Lower lobe of right lung (tissue), 2 donors: ENCODE results near the gene NLRX1. TPM values are rescaled to one million over a fixed set of nuclear protein-coding genes. Genes with fewer than 3 reads are reported as not detected.
"Not testable (repeated sequence)": the region's sequence is repeated elsewhere in the genome, so short reads cannot be mapped to it uniquely, and the experiment has no call there.

ENCODE experiments used
- ATAC-seq, 2 donors: fragments of 200-7000 bp; cut with Tn5 transposase; one replicate each; pipeline ENCODE4 v1.9.1; 2020 to 2022; ENCODE audit warnings: mild to moderate bottlenecking in 2 of 2, moderate library complexity in 2 of 2
- DNase-seq: peaks from one replicate; pipeline ENCODE4 v3.0.0-alpha.2; 2020
- H3K27ac ChIP-seq: fragments of 200-600 bp; one replicate; pipeline ENCODE4 v1.8.0; 2022
- H3K27me3 ChIP-seq: fragments of 200-600 bp; one replicate; pipeline ENCODE4 v1.8.0; 2022; ENCODE audit warnings: low read depth
- H3K36me3 ChIP-seq: fragments of 200-600 bp; one replicate; pipeline ENCODE4 v1.8.0; 2022; ENCODE audit warnings: mild to moderate bottlenecking
- H3K4me1 ChIP-seq: fragments of 200-600 bp; one replicate; pipeline ENCODE4 v1.8.0; 2022
- H3K4me3 ChIP-seq: fragments of 200-600 bp; one replicate; pipeline ENCODE4 v1.8.0; 2022; ENCODE audit warnings: mild to moderate bottlenecking
- H3K9me3 ChIP-seq: fragments of 200-600 bp; one replicate; pipeline ENCODE4 v1.8.0; 2022
- CTCF ChIP-seq: fragments of 200-600 bp; IDR thresholded peaks from one replicate; pipeline ENCODE4 v1.8.0; 2022; ENCODE audit warnings: antibody characterized with exemption, mild to moderate bottlenecking
- intact Hi-C: fragments of 100-400 bp; cut with DNase I; formaldehyde crosslinking; loops from one replicate; pipeline ENCODE4 v1.11.0; 2022
- total RNA-seq: library from RNA; stranded (reverse); fragmentation: NEBNext Ultra II Directional; extraction: Animal tissue kit (Norgen Biotek cat#: 25700); gene quantifications from one replicate; pipeline ENCODE4 v1.2.1, GENCODE V29; 2021
- donor health status: DM: no; HTN: yes; CAD: no; lungs with severe emphysema.

NLRX1 gene
- total RNA-seq, 1 donor from 2014 or later = 16.5 TPM

- H3K4me1 ChIP-seq = peaks cover 16% of the 10 kb centered on the region
- no peak overlapping the region for H3K4me3 ChIP-seq
- ATAC-seq (no peak), DNase-seq (peak; percentile 34)
- no peak overlapping the region for H3K27ac ChIP-seq
- no peaks in the 10 kb centered on the region for H3K9me3 ChIP-seq
- intact Hi-C loops = no loop called here
- no peaks in the 10 kb centered on the region for H3K27me3 ChIP-seq
- TF ChIP-seq CTCF = no peak
- H3K36me3 ChIP-seq = no peaks in the 10 kb centered on the region
Measured at GRCh38 chr11:119193626-119194025, 25.1 kb downstream of the NLRX1 start.

DNA sequence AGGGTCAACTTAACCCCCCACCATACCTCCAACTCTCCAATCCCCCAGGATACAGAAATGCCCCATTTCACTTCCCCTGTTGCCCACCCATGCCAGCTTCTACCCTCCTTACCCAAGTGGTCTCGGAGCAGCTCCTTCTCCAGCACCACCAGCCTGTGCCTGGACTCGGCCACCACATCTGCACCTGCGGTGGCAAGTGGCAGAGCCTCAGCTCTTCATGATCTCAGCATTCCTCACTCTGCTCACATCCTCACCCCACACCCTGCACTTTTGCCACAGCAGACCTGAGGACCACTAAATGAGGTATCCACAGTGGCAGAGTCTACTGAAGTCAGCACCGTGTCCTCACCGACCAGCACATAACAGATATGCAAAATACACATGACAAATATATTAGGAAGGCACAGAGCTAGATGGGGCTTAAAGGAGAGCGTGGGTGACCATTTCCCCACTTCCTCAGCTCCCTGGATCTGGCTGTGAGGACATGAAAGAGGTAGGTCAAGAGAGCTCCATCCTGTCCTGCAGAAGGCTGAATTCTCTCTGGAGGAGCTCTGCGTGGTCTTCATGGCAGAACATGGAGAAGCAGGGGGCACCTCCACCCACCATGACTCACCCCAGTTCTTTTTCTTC is 26.4 kb downstream of the NLRX1 start:
- H3K27ac ChIP-seq = no peak overlapping the region
- TF ChIP-seq CTCF = no peak
- no peak for ATAC-seq
- peaks cover 16% of the 10 kb centered on the region for H3K4me1 ChIP-seq
- H3K4me3 ChIP-seq = no peak overlapping the region
- no peaks in the 10 kb centered on the region for H3K27me3 ChIP-seq
- peak; percentile 29 for DNase-seq
- no peaks in the 10 kb centered on the region for H3K9me3 ChIP-seq
- no peaks in the 10 kb centered on the region for H3K36me3 ChIP-seq
- intact Hi-C loops = no loop called here

GRCh38 chr11:119195680-119196079 is 27.2 kb downstream of the NLRX1 start:
- no peaks in the 10 kb centered on the region for H3K36me3 ChIP-seq
- no peaks in the 10 kb centered on the region for H3K27me3 ChIP-seq
- H3K27ac ChIP-seq = peak overlapping the region; percentile 39
- H3K4me3 ChIP-seq = no peak overlapping the region
- TF ChIP-seq CTCF = no peak
- intact Hi-C loops = no loop called here
- H3K9me3 ChIP-seq = no peaks in the 10 kb centered on the region
- DNase-seq (peak; percentile 72), ATAC-seq (peak; percentile 91 to 92)
- H3K4me1 ChIP-seq = peaks cover 16% of the 10 kb centered on the region

GRCh38 chr11:119196833-119197483 is 28.4 kb downstream of the NLRX1 start:
- H3K27me3 ChIP-seq = no peaks in the 10 kb centered on the region
- H3K9me3 ChIP-seq = no peaks in the 10 kb centered on the region
- H3K36me3 ChIP-seq = no peaks in the 10 kb centered on the region
- ATAC-seq (peak; percentile 93 to 94), DNase-seq (peak; percentile 30)
- H3K4me1 ChIP-seq = peaks cover 11% of the 10 kb centered on the region
- no peak overlapping the region for H3K4me3 ChIP-seq
- peak overlapping the region; percentile 39 for H3K27ac ChIP-seq
- TF ChIP-seq CTCF = peak; percentile 81
- intact Hi-C loops = no loop called here

DNA sequence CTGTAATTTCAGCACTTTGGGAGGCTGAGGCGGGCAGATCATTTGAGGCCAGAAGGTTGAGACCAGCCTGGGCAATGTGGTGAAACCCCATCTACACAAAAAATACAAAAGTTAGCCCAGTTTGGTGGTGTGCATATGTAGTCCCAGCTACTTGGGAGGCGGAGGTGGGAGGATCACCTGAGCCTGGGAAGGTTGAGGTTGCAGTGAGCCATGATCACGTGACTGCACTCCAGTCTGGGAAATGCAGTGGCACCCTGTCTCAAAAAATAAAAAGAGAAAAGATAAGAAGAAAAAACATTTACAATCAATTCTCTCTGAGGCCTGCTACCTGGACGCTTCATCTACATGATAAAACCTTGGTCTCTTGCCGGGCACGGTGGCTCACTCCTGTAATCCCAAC is 30.4 kb downstream of the NLRX1 start:
- ATAC-seq = no peak
- Histone ChIP-seq H3K4me1 (peaks cover 9% of the 10 kb centered on the region), H3K9me3 (no peaks in the 10 kb centered on the region), H3K4me3 (no peak overlapping the region), H3K27me3 (no peaks in the 10 kb centered on the region), H3K27ac (no peak overlapping the region), H3K36me3 (no peaks in the 10 kb centered on the region)
- intact Hi-C loops = no loop called here
- no peak for TF ChIP-seq CTCF
- no peak for DNase-seq

GRCh38 chr11:119201236-119201635 is 32.7 kb downstream of the NLRX1 start:
- H3K4me3 ChIP-seq, DNase-seq, H3K27ac ChIP-seq, H3K27me3 ChIP-seq, H3K36me3 ChIP-seq, ATAC-seq, H3K9me3 ChIP-seq, intact Hi-C loops: not testable (repeated sequence)
- peaks cover 17% of the 10 kb centered on the region for H3K4me1 ChIP-seq
